ENCODE data around the gene FDXACB1. TPM values are rescaled to one million over a fixed set of nuclear protein-coding genes. Genes with fewer than 3 reads are reported as not detected.

Gene FDXACB1
- total and polyA plus RNA-seq, 2 of the 4 experiments (the other 2 are of a cell fraction) = 1.7 to 3.0 TPM

- no peak for TF ChIP-seq SMC3 (IDR thresholded peaks at IDR 0.05; ENCODE audit: low read depth, low read length)
- no peak for TF ChIP-seq POLR2A (IDR thresholded peaks at IDR 0.05; ENCODE audit: low read depth, low read length)
Measured at GRCh38 chr11:111913031-111913861, 34.3 kb upstream of the FDXACB1 start (continued).

- no peak for TF ChIP-seq MAFK (IDR thresholded peaks at IDR 0.05; ENCODE audit: low read depth, low read length)
- Histone ChIP-seq H4K20me1 (ENCODE audit: insufficient read depth, low read length) (no peaks in the 10 kb centered on the region), H2AK9ac (replicated peaks; ENCODE audit: low read depth, low read length, poor library complexity) (peak within 1 kb of the TSS; percentile 97), H2BK15ac (ENCODE audit: low read depth, low read length) (peak within 1 kb of the TSS; percentile 95; the same call in 2 of the 3 replicates), H3K4ac (ENCODE audit: low read depth, low read length) (peak within 1 kb of the TSS; percentile 94), H3K18ac (ENCODE audit: low read depth, low read length) (peak within 1 kb of the TSS; percentile 89), H4K91ac (ENCODE audit: insufficient read depth, low read depth, low read length) (peak within 1 kb of the TSS; percentile 97), H3K4me1 (ENCODE audit: control insufficient read depth, insufficient read depth, low read length) (peaks cover 36% of the 10 kb centered on the region), H3K79me1 (ENCODE audit: low read depth in 1 of 2, low read length in 2 of 2) (peaks cover 0 to 15% of the 10 kb centered on the region in 2 experiments; a peak in 2 of 4 replicates), H3K14ac (replicated peaks; ENCODE audit: low read depth, low read length) (peak within 1 kb of the TSS; percentile 75), H2BK120ac (ENCODE audit: low read depth, low read length) (peak within 1 kb of the TSS; percentile 90), H3K23ac (ENCODE audit: low read depth, low read length) (peak within 1 kb of the TSS; percentile 76), H3K56ac (ENCODE audit: extremely low read depth, insufficient read depth, low read length) (peak within 1 kb of the TSS; percentile 41; the same call in 1 of the 2 replicates), H4K8ac (ENCODE audit: low read depth in 2 of 2, low read length in 2 of 2) (peak within 1 kb of the TSS; percentile 93 to 95), H3K36me3 (ENCODE audit: control insufficient read depth, insufficient read depth, low read length) (no peaks in the 10 kb centered on the region), H2AFZ (replicated peaks; ENCODE audit: low read length, poor library complexity) (peak within 1 kb of the TSS; percentile 88), H3K27ac (ENCODE audit: insufficient read depth, low read length) (peak within 1 kb of the TSS; percentile 78), H2BK20ac (ENCODE audit: low read depth, low read length) (peak within 1 kb of the TSS; percentile 97), H4K5ac (ENCODE audit: low read depth, low read length) (peak within 1 kb of the TSS; percentile 95), H3K27me3 (ENCODE audit: control insufficient read depth, insufficient read depth, low read length) (no peaks in the 10 kb centered on the region), H3K9ac (ENCODE audit: low read depth, low read length) (peak within 1 kb of the TSS; percentile 58), H3K9me1 (ENCODE audit: insufficient read depth, low read length) (peaks cover 18% of the 10 kb centered on the region), H3K4me3 (ENCODE audit: insufficient read depth, low read depth, low read length) (peak within 1 kb of the TSS; percentile 1; the same call in 1 of the 2 replicates), H3K4me2 (ENCODE audit: low read depth, low read length) (peak within 1 kb of the TSS; percentile 58), H2BK5ac (ENCODE audit: low read depth, low read length, poor library complexity, severe bottlenecking) (peak within 1 kb of the TSS; percentile 85), H2AK5ac (ENCODE audit: low read depth, low read length) (peak within 1 kb of the TSS; percentile 94), H3K9me3 (ENCODE audit: control insufficient read depth, insufficient read depth, low read length) (no peaks in the 10 kb centered on the region)
- BruUV-seq (replicated peaks) = no TSS peak
- in situ Hi-C loops (cut with MboI; ENCODE audit: low sequenced_read_pairs) (no loop called here), intact Hi-C loops (cut with micrococcal nuclease) (no loop called here), dilution Hi-C loops (cut with HindIII; ENCODE audit: low sequenced_read_pairs, unreplicated experiment) (no loop called here)
- ATAC-seq (ENCODE audit: low read depth) (0 out of 2 replicates have a peak, but pooled peaks have one; percentile 2), DNase-seq (no peak)
- no CpG with 5 or more reads among the region's 26 CpGs for WGBS, 2 experiments (ENCODE audit: extremely low coverage in 2 of 2, insufficient read length in 1 of 2)
- POLR2A ChIA-PET (ENCODE audit: unreplicated experiment) = no interaction called here
- CTCF ChIA-PET = no interaction called here
Measured at GRCh38 chr11:111912535-111912934, 33.6 kb upstream of the FDXACB1 start, which contains the start of gene HSPB2. HSPB2 (plus strand) TSS chr11:111912734; CDS start chr11:111912830, 96 bp downstream.
